Calu3 (cell line): Measurements from ENCODE around the gene SKAP2. TPM values are rescaled to one million over a fixed set of nuclear protein-coding genes. Genes with fewer than 3 reads are reported as not detected.

Experiments used
- BruUV-seq: library from RNA; stranded (reverse); fragments of 400-500 nt; replicated peaks from 2 replicates; lab custom pipeline; 2021; lab: Mats Ljungman, UMichigan
- CTCF ChIA-PET: fragments of 300-600 bp; sonication (Branson Sonifier 250); formaldehyde crosslinking; loops from one replicate; lab custom pipeline; 2022; ENCODE audit warnings: antibody characterized with exemption; lab: Charles Lee
- DNase-seq: peaks from one replicate; pipeline ENCODE4 v3.0.0; 2022
- H3K27ac Mint-ChIP-seq: one replicate; pipeline ENCODE4 v1.8.0; 2022; ENCODE audit warnings: mixed read lengths; ENCODE audit not compliant: unreplicated experiment
- H3K27me3 Mint-ChIP-seq: one replicate; pipeline ENCODE4 v1.8.0; 2022; ENCODE audit warnings: mixed read lengths; ENCODE audit not compliant: unreplicated experiment
- H3K36me3 Mint-ChIP-seq: one replicate; pipeline ENCODE4 v1.8.0; 2022; ENCODE audit warnings: mild to moderate bottlenecking, moderate library complexity, mixed read lengths; ENCODE audit not compliant: insufficient read depth, unreplicated experiment
- H3K4me1 Mint-ChIP-seq: one replicate; pipeline ENCODE4 v1.8.0; 2022; ENCODE audit warnings: mild to moderate bottlenecking, low read depth, mixed read lengths; ENCODE audit not compliant: unreplicated experiment
- H3K4me3 Mint-ChIP-seq: one replicate; pipeline ENCODE4 v1.8.0; 2022; ENCODE audit warnings: mild to moderate bottlenecking, low read depth, moderate library complexity, mixed read lengths; ENCODE audit not compliant: unreplicated experiment
- H3K9me3 Mint-ChIP-seq: one replicate; pipeline ENCODE4 v1.8.0; 2022; ENCODE audit warnings: low read depth, mixed read lengths; ENCODE audit not compliant: unreplicated experiment
- intact Hi-C: fragments of 100-400 bp; cut with micrococcal nuclease; formaldehyde crosslinking; loops from one replicate; pipeline ENCODE4 v1.10.0; 2022; ENCODE audit not compliant: unreplicated experiment
- total RNA-seq: library from RNA; stranded (reverse); gene quantifications from 2 replicates; pipeline ENCODE4 v1.2.3, GENCODE V29; 2022
- TF ChIP-seq, protein P1 (sequence below): fragments of 200-600 bp; IDR thresholded peaks from one replicate; pipeline ENCODE4 v1.8.0; 2022; ENCODE audit warnings: antibody characterized with exemption; ENCODE audit not compliant: unreplicated experiment

SKAP2 gene
- total RNA-seq, 1 experiment from 2014 or later: 83.1 TPM

- DNase-seq: no peak
- intact Hi-C loops: no loop called here
- BruUV-seq: no TSS peak
- Mint-ChIP-seq H3K9me3 (no peaks in the 10 kb centered on the region), H3K27me3 (no peaks in the 10 kb centered on the region), H3K36me3 (no peaks in the 10 kb centered on the region), H3K4me3 (no peak overlapping the region), H3K4me1 (no peaks in the 10 kb centered on the region), H3K27ac (no peak overlapping the region)
- CTCF ChIA-PET: no interaction called here
- TF ChIP-seq, protein P1, sequence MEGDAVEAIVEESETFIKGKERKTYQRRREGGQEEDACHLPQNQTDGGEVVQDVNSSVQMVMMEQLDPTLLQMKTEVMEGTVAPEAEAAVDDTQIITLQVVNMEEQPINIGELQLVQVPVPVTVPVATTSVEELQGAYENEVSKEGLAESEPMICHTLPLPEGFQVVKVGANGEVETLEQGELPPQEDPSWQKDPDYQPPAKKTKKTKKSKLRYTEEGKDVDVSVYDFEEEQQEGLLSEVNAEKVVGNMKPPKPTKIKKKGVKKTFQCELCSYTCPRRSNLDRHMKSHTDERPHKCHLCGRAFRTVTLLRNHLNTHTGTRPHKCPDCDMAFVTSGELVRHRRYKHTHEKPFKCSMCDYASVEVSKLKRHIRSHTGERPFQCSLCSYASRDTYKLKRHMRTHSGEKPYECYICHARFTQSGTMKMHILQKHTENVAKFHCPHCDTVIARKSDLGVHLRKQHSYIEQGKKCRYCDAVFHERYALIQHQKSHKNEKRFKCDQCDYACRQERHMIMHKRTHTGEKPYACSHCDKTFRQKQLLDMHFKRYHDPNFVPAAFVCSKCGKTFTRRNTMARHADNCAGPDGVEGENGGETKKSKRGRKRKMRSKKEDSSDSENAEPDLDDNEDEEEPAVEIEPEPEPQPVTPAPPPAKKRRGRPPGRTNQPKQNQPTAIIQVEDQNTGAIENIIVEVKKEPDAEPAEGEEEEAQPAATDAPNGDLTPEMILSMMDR: no peak
Observed at GRCh38 chr7:26729150-26729775, 135.1 kb downstream of the SKAP2 start.

DNA sequence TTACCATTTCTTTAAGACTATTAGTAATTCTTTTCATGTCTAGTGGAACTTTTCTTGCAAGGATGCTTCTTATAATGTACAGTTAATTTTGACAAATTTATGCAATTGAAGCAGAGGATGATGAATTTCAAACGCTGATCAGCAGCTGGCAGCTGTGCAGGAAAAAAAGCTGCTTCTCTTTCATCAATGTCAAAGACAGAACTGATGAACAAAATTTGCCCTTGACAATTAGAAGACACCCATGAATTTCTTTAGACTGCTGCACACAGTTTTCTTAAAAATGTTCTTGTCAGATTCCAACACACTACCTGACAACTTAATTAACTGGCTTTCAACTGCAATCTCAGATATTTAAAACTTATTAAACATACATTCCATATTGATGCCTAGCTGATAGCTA, 138.3 kb downstream of the SKAP2 start:
- intact Hi-C loops: no loop called here
- Mint-ChIP-seq H3K36me3 (no peaks in the 10 kb centered on the region), H3K4me1 (no peaks in the 10 kb centered on the region), H3K9me3 (no peaks in the 10 kb centered on the region), H3K4me3 (no peak overlapping the region), H3K27ac (no peak overlapping the region), H3K27me3 (no peaks in the 10 kb centered on the region)
- BruUV-seq: no TSS peak
- CTCF ChIA-PET: interaction anchor here (0.6 kb wide), 1 partner anchor 141 kb away, joined by 5 read pairs; no protein-coding TSS in a partner anchor
- TF ChIP-seq, protein P1: no peak
- DNase-seq: no peak

- no TSS peak for BruUV-seq
- no peak for DNase-seq
- TF ChIP-seq, protein P1: no peak
- Mint-ChIP-seq H3K9me3 (no peaks in the 10 kb centered on the region), H3K27me3 (no peaks in the 10 kb centered on the region), H3K4me3 (no peak overlapping the region), H3K36me3 (no peaks in the 10 kb centered on the region), H3K27ac (no peak overlapping the region), H3K4me1 (no peaks in the 10 kb centered on the region)
- CTCF ChIA-PET: no interaction called here
- intact Hi-C loops: no loop called here
Observed at GRCh38 chr7:26724795-26725194, 139.6 kb downstream of the SKAP2 start.

- BruUV-seq: no TSS peak
- TF ChIP-seq, protein P1: no peak
- intact Hi-C loops: no loop called here
- no peaks in the 10 kb centered on the region for H3K27me3 Mint-ChIP-seq
- no peaks in the 10 kb centered on the region for H3K9me3 Mint-ChIP-seq
- no peak overlapping the region for H3K4me3 Mint-ChIP-seq
- no peaks in the 10 kb centered on the region for H3K4me1 Mint-ChIP-seq
- no peaks in the 10 kb centered on the region for H3K36me3 Mint-ChIP-seq
- CTCF ChIA-PET: no interaction called here
- no peak for DNase-seq
- H3K27ac Mint-ChIP-seq: no peak overlapping the region
Observed at GRCh38 chr7:26723129-26723528, 141.3 kb downstream of the SKAP2 start.
